Activated B cell treated with CpG ODN at 0.5 μM for 24 hours (primary cell): ENCODE measurements around the gene GLUD1. TPM values are rescaled to one million over a fixed set of nuclear protein-coding genes. Genes with fewer than 3 reads are reported as not detected.
A peak's percentile ranks its signal among the peaks of the same experiment; 100 is the strongest.
"Not testable (repeated sequence)": the region's sequence is repeated elsewhere in the genome, so short reads cannot be mapped to it uniquely, and the experiment has no call there.

Experiments
- ATAC-seq: fragments of 200-7000 bp; cut with Tn5 transposase; one replicate; pipeline ENCODE4 v1.10.0; 2021; ENCODE audit warnings: low read depth, mild to moderate bottlenecking, moderate library complexity
- CTCF ChIA-PET: fragments of 350-600 bp; sonication (Branson Sonifier 250); formaldehyde crosslinking; loops from one replicate; lab custom pipeline; 2021; ENCODE audit warnings: antibody characterized with exemption; lab: Charles Lee
- POLR2A ChIA-PET: fragments of 350-600 bp; sonication (Branson Sonifier 250); formaldehyde crosslinking; loops from one replicate; lab custom pipeline; 2021; ENCODE audit warnings: antibody characterized with exemption; lab: Charles Lee
- DNase-seq: peaks from one replicate; pipeline ENCODE4 v3.0.0; 2022
- H3K27ac Mint-ChIP-seq: one replicate; pipeline ENCODE4 v1.8.0; 2020; ENCODE audit warnings: mixed read lengths
- H3K27me3 Mint-ChIP-seq: one replicate; pipeline ENCODE4 v1.8.0; 2021; ENCODE audit warnings: mixed read lengths
- H3K36me3 Mint-ChIP-seq: one replicate; pipeline ENCODE4 v1.8.0; 2021; ENCODE audit warnings: low read depth, mixed read lengths
- H3K4me1 Mint-ChIP-seq: one replicate; pipeline ENCODE4 v1.8.0; 2021; ENCODE audit warnings: mixed read lengths
- H3K4me3 Mint-ChIP-seq: one replicate; pipeline ENCODE4 v1.8.0; 2020; ENCODE audit warnings: mild to moderate bottlenecking, mixed read lengths
- H3K9me3 Mint-ChIP-seq: one replicate; pipeline ENCODE4 v1.8.0; 2020; ENCODE audit warnings: mixed read lengths
- intact Hi-C: fragments of 100-400 bp; cut with micrococcal nuclease; formaldehyde crosslinking; loops from one replicate; pipeline ENCODE4 v1.15.1; 2024
- total RNA-seq: library from RNA; stranded (reverse); gene quantifications from 2 replicates; pipeline ENCODE4 v1.2.3, GENCODE V29; 2022
- TF ChIP-seq, protein P1 (sequence below): fragments of 200-600 bp; IDR thresholded peaks from one replicate; pipeline ENCODE4 v1.8.0; 2022; ENCODE audit warnings: antibody characterized with exemption, mild to moderate bottlenecking

Gene GLUD1
- 96.5 and 98.4 TPM in 2 replicates for total RNA-seq

DNA sequence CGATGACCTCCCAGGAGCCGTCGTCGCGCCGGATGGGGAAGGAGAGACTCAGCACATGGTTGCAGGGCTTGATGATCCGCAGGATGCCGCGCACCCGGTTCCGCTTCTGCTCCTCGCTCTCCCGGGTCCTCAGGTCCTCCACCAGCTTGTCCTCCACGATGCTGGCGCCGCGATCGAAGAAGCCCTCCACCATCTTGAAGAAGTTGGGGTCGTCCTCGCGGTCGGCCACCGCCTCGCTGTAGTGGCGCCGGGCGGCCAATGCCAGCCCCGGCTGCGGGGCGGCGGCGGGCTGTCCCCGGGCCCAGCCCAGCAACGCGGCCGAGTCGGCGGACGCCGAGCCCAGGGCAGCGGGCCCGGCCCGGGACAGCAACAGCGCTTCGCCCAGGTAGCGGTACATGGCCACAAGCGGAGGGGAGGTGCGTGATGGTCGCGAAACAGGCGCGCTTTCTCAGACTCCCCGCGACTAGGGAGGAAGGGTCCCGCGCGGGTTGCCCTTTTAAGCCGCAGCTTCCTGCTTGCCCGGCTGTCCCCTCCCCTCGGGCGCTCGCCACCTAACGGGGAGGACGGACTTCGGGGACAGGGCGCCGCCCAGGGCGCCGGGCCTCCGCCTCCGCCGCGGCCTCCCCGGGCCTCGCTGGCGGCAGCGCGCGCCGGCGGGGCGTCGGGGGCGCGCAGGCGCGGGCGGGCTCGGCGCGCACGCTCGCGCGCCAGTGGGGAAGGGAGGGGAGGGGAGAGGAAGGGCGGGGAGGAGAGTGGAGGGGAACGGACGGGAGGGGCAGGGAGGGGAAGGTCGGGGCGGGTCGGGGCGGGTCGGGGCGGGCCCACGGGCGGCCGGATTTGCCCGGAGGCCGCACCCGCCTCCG lies at the start of gene GLUD1, which contains the start of gene SHLD2:
TSS of gene GLUD1 (minus strand) at position 471 of the 863 bp plus-strand sequence. CDS start at position 397, 74 bp downstream.
TSS of gene SHLD2 (plus strand) at position 834 of the 863 bp plus-strand sequence. CDS start 56,149 bp downstream, outside the sequence.
- CTCF ChIA-PET, result no interaction called here
- POLR2A ChIA-PET, result interaction anchor here (1.0 to 3.2 kb wide), 4 partner anchors 10 to 383 kb away, joined by 3 to 23 read pairs (median 6); no protein-coding TSS in a partner anchor
- TF ChIP-seq, protein P1, sequence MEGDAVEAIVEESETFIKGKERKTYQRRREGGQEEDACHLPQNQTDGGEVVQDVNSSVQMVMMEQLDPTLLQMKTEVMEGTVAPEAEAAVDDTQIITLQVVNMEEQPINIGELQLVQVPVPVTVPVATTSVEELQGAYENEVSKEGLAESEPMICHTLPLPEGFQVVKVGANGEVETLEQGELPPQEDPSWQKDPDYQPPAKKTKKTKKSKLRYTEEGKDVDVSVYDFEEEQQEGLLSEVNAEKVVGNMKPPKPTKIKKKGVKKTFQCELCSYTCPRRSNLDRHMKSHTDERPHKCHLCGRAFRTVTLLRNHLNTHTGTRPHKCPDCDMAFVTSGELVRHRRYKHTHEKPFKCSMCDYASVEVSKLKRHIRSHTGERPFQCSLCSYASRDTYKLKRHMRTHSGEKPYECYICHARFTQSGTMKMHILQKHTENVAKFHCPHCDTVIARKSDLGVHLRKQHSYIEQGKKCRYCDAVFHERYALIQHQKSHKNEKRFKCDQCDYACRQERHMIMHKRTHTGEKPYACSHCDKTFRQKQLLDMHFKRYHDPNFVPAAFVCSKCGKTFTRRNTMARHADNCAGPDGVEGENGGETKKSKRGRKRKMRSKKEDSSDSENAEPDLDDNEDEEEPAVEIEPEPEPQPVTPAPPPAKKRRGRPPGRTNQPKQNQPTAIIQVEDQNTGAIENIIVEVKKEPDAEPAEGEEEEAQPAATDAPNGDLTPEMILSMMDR, result no peak
- H3K27me3 Mint-ChIP-seq, result no peaks in the 10 kb centered on the region
- DNase-seq (peak; percentile 89), ATAC-seq (peak; percentile 76)
- H3K36me3 Mint-ChIP-seq, result peaks cover 21% of the 10 kb centered on the region
- H3K4me1 Mint-ChIP-seq, result peaks cover 42% of the 10 kb centered on the region
- H3K9me3 Mint-ChIP-seq, result no peaks in the 10 kb centered on the region
- H3K27ac Mint-ChIP-seq, result peak within 1 kb of the TSS; percentile 91
- peak within 1 kb of the TSS; percentile 92 for H3K4me3 Mint-ChIP-seq
- intact Hi-C loops, result loop anchor here (1.0 to 10.0 kb wide), 9 partner anchors 10 to 682 kb away; partner anchors contain the start of genes BMPR1A and WAPL

DNA sequence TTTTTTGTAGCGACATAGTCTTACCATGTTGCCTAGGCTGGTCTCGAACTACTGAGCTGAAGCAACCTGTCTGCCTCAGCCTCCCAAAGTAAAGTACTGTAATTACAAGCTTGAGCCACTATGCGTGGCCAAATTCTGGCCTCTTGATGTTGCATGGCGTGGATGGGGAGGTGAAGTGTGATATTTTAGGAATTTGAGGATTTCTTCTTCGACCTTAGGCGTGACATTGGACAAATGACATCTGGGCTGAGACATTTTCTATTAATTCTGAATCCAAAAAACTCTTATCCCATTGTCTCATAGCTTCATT lies 48.4 kb upstream of the GLUD1 start:
- intact Hi-C loops, H3K36me3 Mint-ChIP-seq, CTCF ChIA-PET, H3K4me3 Mint-ChIP-seq, H3K9me3 Mint-ChIP-seq, H3K27ac Mint-ChIP-seq, H3K27me3 Mint-ChIP-seq, POLR2A ChIA-PET, ATAC-seq, DNase-seq, H3K4me1 Mint-ChIP-seq: not testable (repeated sequence)

DNA sequence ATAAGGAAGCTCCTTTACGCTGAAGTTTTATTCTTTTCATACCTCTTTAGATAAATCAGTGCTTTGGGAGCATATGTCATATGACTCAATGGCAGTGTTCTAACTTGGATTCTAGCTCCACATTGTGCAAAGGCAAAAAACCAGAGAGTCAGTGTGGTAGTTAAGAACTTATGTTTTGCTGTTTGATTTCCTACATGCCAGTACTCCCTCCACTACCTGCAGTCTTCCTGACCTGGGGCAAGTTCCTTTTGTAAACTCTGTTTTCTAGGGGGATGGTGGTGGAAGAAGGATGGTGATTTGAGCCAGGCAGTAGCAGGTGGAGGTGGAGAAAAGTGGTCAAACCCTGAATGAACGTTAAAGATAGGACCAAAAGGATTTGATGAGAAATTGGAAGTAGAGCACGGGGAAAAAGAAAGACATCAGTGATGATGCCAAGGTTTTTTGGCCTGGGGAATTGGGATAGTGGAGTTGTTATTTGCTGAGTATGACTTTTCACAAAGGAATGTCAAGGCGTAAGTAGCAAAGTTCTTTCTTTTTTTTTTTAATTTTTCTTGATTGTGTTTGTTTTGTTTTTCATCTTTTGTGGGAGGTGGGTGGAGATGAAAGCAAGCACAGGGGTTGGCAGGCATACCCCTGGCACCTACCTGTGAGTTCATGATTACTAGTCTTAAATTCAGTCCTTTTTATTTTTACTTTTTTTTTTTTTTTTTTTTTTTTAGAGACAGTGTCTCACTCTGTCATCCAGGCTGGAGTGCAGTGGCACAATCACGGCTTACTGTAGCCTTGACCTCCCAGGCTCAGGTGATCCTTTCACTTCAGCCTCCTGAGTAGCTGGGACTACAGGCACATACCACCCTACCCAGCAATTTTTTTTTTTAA lies 47.8 kb upstream of the GLUD1 start:
- H3K4me3 Mint-ChIP-seq, H3K4me1 Mint-ChIP-seq, H3K27ac Mint-ChIP-seq, ATAC-seq, DNase-seq, CTCF ChIA-PET, intact Hi-C loops, H3K27me3 Mint-ChIP-seq, H3K9me3 Mint-ChIP-seq, POLR2A ChIA-PET, H3K36me3 Mint-ChIP-seq: not testable (repeated sequence)

DNA sequence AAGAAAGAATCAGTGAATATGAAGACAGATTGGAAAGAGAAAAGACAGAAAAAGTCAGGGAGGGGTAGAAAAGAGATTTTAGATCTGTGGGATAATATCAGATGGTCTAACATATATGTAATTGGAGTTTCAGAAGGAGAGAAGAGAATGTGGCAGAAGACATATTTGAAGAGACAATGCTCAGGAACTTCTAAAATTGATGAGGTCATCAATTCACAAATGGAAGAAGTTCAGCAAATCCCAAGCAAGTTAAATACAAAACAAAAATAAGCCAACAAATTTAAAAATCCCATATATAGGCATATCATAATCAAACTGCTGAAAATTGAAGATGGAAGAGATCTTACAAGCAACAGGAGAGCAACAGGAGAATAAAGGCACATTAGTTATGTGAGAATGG lies 42.8 kb upstream of the GLUD1 start:
- ATAC-seq, CTCF ChIA-PET, H3K27ac Mint-ChIP-seq, H3K27me3 Mint-ChIP-seq, POLR2A ChIA-PET, H3K4me1 Mint-ChIP-seq, DNase-seq, intact Hi-C loops, H3K9me3 Mint-ChIP-seq, H3K4me3 Mint-ChIP-seq: not testable (repeated sequence)
- peaks cover 29% of the 10 kb centered on the region for H3K36me3 Mint-ChIP-seq

DNA sequence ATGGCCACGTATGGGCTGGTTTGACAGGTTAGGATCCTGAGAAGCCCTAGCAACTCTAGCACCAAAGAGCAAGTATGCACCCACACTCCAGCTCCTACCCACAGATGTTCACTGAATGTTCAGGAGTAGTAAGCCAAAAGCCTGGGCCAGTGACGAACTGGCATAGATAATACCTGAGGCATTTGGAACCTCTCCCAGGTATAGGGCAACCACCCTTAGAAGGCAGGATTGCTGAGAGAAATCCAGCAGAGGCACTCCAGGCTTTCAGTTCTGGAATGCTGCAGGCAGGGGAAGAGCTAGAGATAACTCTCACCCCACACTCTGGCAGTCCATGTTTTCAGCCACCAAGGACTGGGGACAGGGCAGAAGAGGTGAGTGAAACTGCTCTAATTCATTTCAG lies 39.8 kb upstream of the GLUD1 start:
- intact Hi-C loops, POLR2A ChIA-PET, DNase-seq, H3K27ac Mint-ChIP-seq, H3K4me3 Mint-ChIP-seq, ATAC-seq, H3K27me3 Mint-ChIP-seq, CTCF ChIA-PET, H3K4me1 Mint-ChIP-seq, H3K9me3 Mint-ChIP-seq: not testable (repeated sequence)
- H3K36me3 Mint-ChIP-seq, result peaks cover 32% of the 10 kb centered on the region

DNA sequence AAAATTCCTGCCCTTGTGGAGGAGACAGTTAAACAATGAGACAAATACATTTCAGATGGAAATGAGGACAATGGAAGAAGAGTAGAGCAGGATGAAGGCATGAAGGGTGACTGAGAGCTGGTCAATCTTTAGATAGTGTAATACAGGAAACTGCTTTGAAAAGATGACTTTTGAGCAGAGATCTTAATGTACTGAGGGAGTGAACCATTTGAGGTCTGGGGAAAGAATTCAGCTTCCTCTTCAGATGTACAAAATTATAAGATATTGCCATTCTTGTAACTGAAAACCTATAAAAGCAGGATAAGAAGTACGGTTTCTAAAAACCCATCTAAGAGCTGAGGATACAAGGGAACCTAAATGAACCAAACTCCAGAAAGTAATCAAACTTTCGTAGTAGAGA lies 39.3 kb upstream of the GLUD1 start:
- intact Hi-C loops, H3K9me3 Mint-ChIP-seq, H3K4me1 Mint-ChIP-seq, H3K4me3 Mint-ChIP-seq, H3K27me3 Mint-ChIP-seq, CTCF ChIA-PET, DNase-seq, ATAC-seq, POLR2A ChIA-PET, H3K27ac Mint-ChIP-seq: not testable (repeated sequence)
- peaks cover 32% of the 10 kb centered on the region for H3K36me3 Mint-ChIP-seq

DNA sequence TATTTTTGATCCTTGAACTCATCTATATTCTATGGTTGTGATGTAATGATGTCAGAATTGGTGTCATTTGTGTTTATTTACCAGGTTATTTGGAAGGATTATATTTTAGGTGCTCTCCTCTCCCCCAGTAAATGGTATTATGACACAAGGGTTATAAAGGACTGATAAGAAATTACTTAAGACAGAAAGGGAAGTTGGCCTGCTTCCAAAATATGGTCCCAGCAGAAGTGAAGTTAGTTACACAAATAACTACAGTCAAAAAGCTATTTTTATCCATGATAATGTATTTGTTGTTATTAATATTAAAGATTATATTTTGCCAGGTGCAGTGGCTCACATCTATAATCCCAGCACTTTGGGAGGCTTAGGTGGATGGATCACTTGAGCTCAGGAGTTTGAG lies 37.5 kb upstream of the GLUD1 start:
- intact Hi-C loops, result not testable (repeated sequence)
- H3K36me3 Mint-ChIP-seq, result peaks cover 26% of the 10 kb centered on the region

DNA sequence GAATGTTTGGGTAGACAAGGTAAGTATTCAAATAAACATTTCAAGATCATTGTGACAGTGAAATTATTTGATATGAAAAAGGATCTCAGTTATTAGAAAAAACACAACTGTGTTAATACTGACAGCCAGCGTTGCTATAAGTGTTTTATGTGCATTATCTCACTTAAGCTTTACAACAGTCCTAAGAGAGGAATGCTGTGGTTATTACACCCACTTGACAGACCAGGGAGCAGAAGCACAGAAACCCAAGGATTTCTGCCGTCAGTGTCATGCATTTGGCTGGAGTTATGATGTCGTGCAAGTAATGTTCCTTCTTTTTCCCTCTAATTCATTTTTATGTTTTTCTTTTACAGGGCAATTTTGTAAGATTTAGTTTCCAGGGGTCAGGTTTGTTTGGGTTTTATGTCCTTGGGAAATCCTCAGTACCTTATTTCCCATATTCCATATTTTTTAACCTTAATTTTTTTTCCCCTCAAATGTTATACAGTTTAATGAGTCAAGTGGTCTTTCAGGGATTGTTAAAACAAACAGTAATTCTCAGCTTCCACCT lies 33.0 kb upstream of the GLUD1 start:
- H3K36me3 Mint-ChIP-seq, result peaks cover 12% of the 10 kb centered on the region
- H3K4me3 Mint-ChIP-seq, H3K27ac Mint-ChIP-seq, H3K9me3 Mint-ChIP-seq, POLR2A ChIA-PET, ATAC-seq, DNase-seq, CTCF ChIA-PET, H3K27me3 Mint-ChIP-seq, intact Hi-C loops, H3K4me1 Mint-ChIP-seq: not testable (repeated sequence)

More for the DNA sequence above, 37.5 kb upstream of the GLUD1 start:
- ATAC-seq, H3K4me3 Mint-ChIP-seq, CTCF ChIA-PET, H3K27ac Mint-ChIP-seq, H3K9me3 Mint-ChIP-seq, H3K4me1 Mint-ChIP-seq, POLR2A ChIA-PET, H3K27me3 Mint-ChIP-seq, DNase-seq: not testable (repeated sequence)

DNA sequence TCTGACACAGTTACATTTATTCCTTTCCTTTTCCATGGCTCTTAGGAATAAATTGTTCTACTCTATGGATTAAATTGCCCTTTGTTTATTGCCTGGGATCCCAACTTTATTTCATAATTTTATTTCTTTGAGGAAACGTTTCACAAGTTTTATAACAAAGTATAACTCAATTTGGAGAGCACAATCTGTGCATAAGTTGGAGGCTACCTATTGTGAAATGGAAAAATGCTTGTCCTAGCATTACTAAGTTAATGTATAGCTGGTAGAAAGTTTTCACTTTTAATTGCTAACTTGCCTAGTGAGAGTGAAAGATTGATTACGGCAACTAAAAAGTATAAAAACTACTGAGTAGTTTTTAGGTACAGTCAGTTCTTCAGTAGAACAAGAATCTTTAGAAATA lies 32.4 kb upstream of the GLUD1 start:
- H3K27ac Mint-ChIP-seq, POLR2A ChIA-PET, DNase-seq, H3K9me3 Mint-ChIP-seq, ATAC-seq, H3K4me1 Mint-ChIP-seq, CTCF ChIA-PET, H3K4me3 Mint-ChIP-seq, intact Hi-C loops, H3K27me3 Mint-ChIP-seq: not testable (repeated sequence)
- peaks cover 17% of the 10 kb centered on the region for H3K36me3 Mint-ChIP-seq

DNA sequence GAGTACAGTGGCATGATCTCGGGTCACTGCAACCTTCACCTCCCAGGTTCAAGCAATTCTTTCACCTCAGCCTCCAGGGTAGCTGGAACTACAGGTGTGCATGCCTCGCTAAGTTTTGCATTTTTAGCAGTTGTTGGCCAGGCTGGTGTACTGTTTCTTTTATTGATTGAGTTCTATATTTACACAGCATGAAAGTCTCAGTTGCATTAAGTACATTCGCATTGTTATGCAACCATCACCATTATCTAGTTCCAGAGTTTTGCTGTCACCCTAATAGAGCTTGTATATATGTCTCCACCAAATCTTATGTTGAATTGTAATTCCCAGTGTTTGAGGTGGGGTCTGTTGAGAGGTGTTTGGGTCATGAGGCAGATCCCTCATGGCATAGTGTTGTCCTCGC lies 28.7 kb upstream of the GLUD1 start:
- H3K9me3 Mint-ChIP-seq, H3K4me3 Mint-ChIP-seq, intact Hi-C loops, POLR2A ChIA-PET, DNase-seq, ATAC-seq, H3K27me3 Mint-ChIP-seq, CTCF ChIA-PET, H3K27ac Mint-ChIP-seq, H3K4me1 Mint-ChIP-seq: not testable (repeated sequence)
- H3K36me3 Mint-ChIP-seq, result peaks cover 17% of the 10 kb centered on the region
